PC-9 (cell line): ENCODE measurements around the gene LONP1. TPM values are rescaled to one million over a fixed set of nuclear protein-coding genes. Genes with fewer than 3 reads are reported as not detected.
"Not testable (repeated sequence)": the region's sequence is repeated elsewhere in the genome, so short reads cannot be mapped to it uniquely, and the experiment has no call there.

Source experiments
- BruUV-seq: library from RNA; stranded (reverse); fragments of 400-500 nt; replicated peaks from 2 replicates; lab custom pipeline; 2021; lab: Mats Ljungman, UMichigan
- CTCF ChIA-PET: fragments of 300-600 bp; sonication (Branson Sonifier 250); formaldehyde crosslinking; loops from one replicate; lab custom pipeline; 2022; ENCODE audit warnings: antibody characterized with exemption; lab: Charles Lee
- POLR2A ChIA-PET: fragments of 300-600 bp; sonication (Branson Sonifier 250); formaldehyde crosslinking; loops from one replicate; lab custom pipeline; 2022; ENCODE audit warnings: antibody characterized with exemption; ENCODE audit not compliant: unreplicated experiment; lab: Charles Lee
- DNase-seq, 2 experiments: peaks; one replicate each; pipeline versions ENCODE4 v3.0.0 to v3.0.0-alpha.2; 2015 to 2022; ENCODE audit warnings: mixed read lengths in 1 of 2
- H2AFZ ChIP-seq: fragments of 200-600 bp; sonication (generic); 2 replicates; pipeline ENCODE4 v1.8.1; 2017; ENCODE audit warnings: antibody characterized with exemption
- H3F3A ChIP-seq: fragments of 200-600 bp; sonication (generic); 2 replicates; pipeline ENCODE4 v1.8.1; 2017; ENCODE audit warnings: antibody characterized with exemption, mild to moderate bottlenecking, low read depth; ENCODE audit not compliant: insufficient read depth
- H3K27ac ChIP-seq: fragments of 200-600 bp; sonication (generic); 2 replicates; pipeline ENCODE4 v1.6.1; 2016; ENCODE audit warnings: mixed run types
- H3K27me3 ChIP-seq: fragments of 200-600 bp; sonication (generic); 2 replicates; pipeline ENCODE4 v1.6.1; 2016; ENCODE audit warnings: low read depth, mixed run types; ENCODE audit not compliant: insufficient read depth
- H3K36me3 ChIP-seq: fragments of 200-600 bp; sonication (generic); 2 replicates; pipeline ENCODE4 v1.6.1; 2016; ENCODE audit warnings: low read depth, mixed run types
- H3K4me1 ChIP-seq: fragments of 200-600 bp; sonication (generic); replicated peaks from 2 replicates; pipeline ENCODE4 v1.6.1; 2016; ENCODE audit warnings: mixed run types; ENCODE audit not compliant: insufficient read depth
- H3K4me2 ChIP-seq: fragments of 200-600 bp; sonication (generic); 2 replicates; pipeline ENCODE4 v1.6.1; 2017; ENCODE audit warnings: mixed run types
- H3K4me3 ChIP-seq: fragments of 200-600 bp; sonication (generic); 2 replicates; pipeline ENCODE4 v1.6.1; 2016; ENCODE audit warnings: mixed run types
- H3K79me2 ChIP-seq: fragments of 200-600 bp; sonication (generic); 2 replicates; pipeline ENCODE4 v1.6.1; 2017; ENCODE audit warnings: low read depth, mixed run types
- H3K9me2 ChIP-seq: fragments of 200-600 bp; sonication (generic); 2 replicates; pipeline ENCODE4 v1.8.1; 2017; ENCODE audit warnings: mild to moderate bottlenecking; ENCODE audit not compliant: insufficient read depth
- H3K9me3 ChIP-seq: fragments of 200-600 bp; sonication (generic); 2 replicates; pipeline ENCODE4 v1.8.1; 2016; ENCODE audit warnings: low read depth; ENCODE audit not compliant: insufficient read depth
- H4K20me1 ChIP-seq: fragments of 200-600 bp; sonication (generic); 2 replicates; pipeline ENCODE4 v1.8.1; 2017; ENCODE audit not compliant: insufficient read depth
- CTCF ChIP-seq: fragments of 200-600 bp; sonication (generic); conservative IDR thresholded peaks from 2 replicates; pipeline ENCODE4 v1.6.1; 2017; ENCODE audit warnings: mixed run types, antibody characterized with exemption, mild to moderate bottlenecking, moderate library complexity
- EZH2 ChIP-seq: fragments of 200-600 bp; sonication (generic); IDR thresholded peaks from 2 replicates; pipeline ENCODE4 v1.8.0; 2017; ENCODE audit warnings: antibody characterized with exemption, low read depth
- intact Hi-C: fragments of 100-400 bp; cut with micrococcal nuclease; formaldehyde crosslinking; loops from one replicate; pipeline ENCODE4 v1.10.0; 2022; ENCODE audit not compliant: unreplicated experiment
- total RNA-seq: library from RNA; stranded (reverse); gene quantifications from 2 replicates; pipeline ENCODE4 v1.2.3, GENCODE V29; 2021

Gene LONP1
- total RNA-seq, 1 experiment from 2014 or later = 78.2 TPM

DNA sequence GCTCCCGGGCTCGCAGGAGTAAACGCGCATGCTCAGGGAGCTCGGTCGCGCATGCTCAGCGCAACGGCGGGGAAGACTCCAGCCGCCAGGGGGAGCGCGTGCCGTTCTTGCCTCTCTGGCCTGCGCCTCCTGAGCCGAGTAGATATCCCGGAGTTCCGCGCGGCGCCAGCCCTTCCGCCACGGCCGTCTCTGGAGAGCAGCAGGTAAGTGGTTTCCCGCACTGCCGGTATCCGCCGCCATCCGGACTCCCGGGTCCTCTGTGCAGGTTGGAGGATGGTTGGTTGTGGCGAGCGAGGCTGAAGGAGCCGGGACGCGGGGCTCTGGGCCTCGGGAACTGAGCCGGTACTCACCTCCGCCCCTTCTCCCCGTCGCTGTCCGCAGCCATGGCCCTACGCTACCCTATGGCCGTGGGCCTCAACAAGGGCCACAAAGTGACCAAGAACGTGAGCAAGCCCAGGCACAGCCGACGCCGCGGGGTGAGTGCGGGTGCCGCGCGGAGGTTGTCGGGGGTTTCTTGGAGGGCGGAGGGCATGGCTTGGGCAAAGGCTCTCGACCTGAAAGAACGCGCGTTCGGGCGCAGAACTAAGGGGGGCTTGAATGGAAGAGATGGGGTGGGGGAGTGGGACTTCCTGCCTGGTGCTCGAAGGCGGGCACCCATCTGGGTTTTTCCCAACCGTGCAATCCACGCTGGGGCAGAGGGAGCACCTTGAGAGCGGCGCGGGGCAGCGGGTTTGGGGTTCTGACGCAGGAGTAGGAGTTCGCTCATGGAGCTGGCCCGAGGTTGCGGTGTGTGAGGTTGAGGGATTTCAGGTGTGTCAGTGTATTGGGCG lies 29.6 kb downstream of the LONP1 start, which contains the start of gene RPL36:
RPL36 (plus strand) TSS at position 171 of the 830 bp plus-strand sequence; CDS start at position 384, 213 bp downstream.
- no peaks in the 10 kb centered on the region for H3K27me3 ChIP-seq
- H3K4me1 ChIP-seq = no peaks in the 10 kb centered on the region
- no peaks in the 10 kb centered on the region for H3K9me3 ChIP-seq
- peaks cover 36% of the 10 kb centered on the region for H4K20me1 ChIP-seq
- peak within 1 kb of the TSS; percentile 84 for H2AFZ ChIP-seq
- H3F3A ChIP-seq = peaks cover 34% of the 10 kb centered on the region
- H3K36me3 ChIP-seq = 0 out of 2 replicates have a peak, but pooled peaks cover 9% of the 10 kb centered on the region
- intact Hi-C loops = no loop called here
- H3K4me2 ChIP-seq = peak within 1 kb of the TSS; percentile 76
- H3K4me3 ChIP-seq = peak within 1 kb of the TSS; percentile 90
- TF ChIP-seq CTCF = peak; percentile 79
- no peak for TF ChIP-seq EZH2
- DNase-seq = peak; percentile 80 to 96
- ChIA-PET POLR2A (interaction anchor here (0.6 to 0.7 kb wide), 3 partner anchors 11 to 30 kb away, joined by 3 to 4 read pairs (median 3); partner anchors contain the start of genes CATSPERD and LONP1), CTCF (interaction anchor here (0.5 to 1.0 kb wide), 4 partner anchors 69 to 949 kb away, joined by 3 to 5 read pairs (median 3); no protein-coding TSS in a partner anchor)
- peak within 1 kb of the TSS; percentile 94 for H3K27ac ChIP-seq
- H3K79me2 ChIP-seq = peaks cover 37% of the 10 kb centered on the region
- H3K9me2 ChIP-seq = no peaks in the 10 kb centered on the region
- BruUV-seq = TSS peak; percentile 73

- not testable (repeated sequence) for H2AFZ ChIP-seq, BruUV-seq
Measured at GRCh38 chr19:5688262-5688881, 31.6 kb downstream of the LONP1 start.

GRCh38 chr19:5687360-5688198 lies 32.4 kb downstream of the LONP1 start:
- CTCF ChIA-PET = interaction anchor here (0.6 to 1.4 kb wide), 7 partner anchors 65 to 635 kb away, joined by 3 to 14 read pairs (median 5); partner anchors contain the start of genes SAFB and SAFB2
- Histone ChIP-seq H3K4me2 (peak overlapping the region; percentile 5; the same call in 1 of the 2 replicates), H3K36me3 (0 out of 2 replicates have a peak, but pooled peaks cover 9% of the 10 kb centered on the region), H3K4me1 (no peaks in the 10 kb centered on the region), H3K27me3 (no peaks in the 10 kb centered on the region), H3K79me2 (peaks cover 25% of the 10 kb centered on the region), H3K27ac (no peak overlapping the region), H3F3A (peaks cover 16% of the 10 kb centered on the region), H3K4me3 (no peak overlapping the region; the same call in 1 of the 2 replicates), H3K9me2 (no peaks in the 10 kb centered on the region), H3K9me3 (no peaks in the 10 kb centered on the region), H2AFZ (no peak overlapping the region), H4K20me1 (peaks cover 12% of the 10 kb centered on the region)
- TF ChIP-seq CTCF (no peak; the same call in 1 of the 2 replicates), EZH2 (no peak)
- intact Hi-C loops = no loop called here
- no peak for DNase-seq
- POLR2A ChIA-PET = interaction anchor here (0.6 to 0.7 kb wide), 3 partner anchors 23 to 686 kb away, joined by 3 to 19 read pairs (median 10); no protein-coding TSS in a partner anchor
- BruUV-seq = no TSS peak

More at GRCh38 chr19:5688262-5688881, 31.6 kb downstream of the LONP1 start:
- POLR2A ChIA-PET, H3K9me2 ChIP-seq, H3K4me2 ChIP-seq, DNase-seq, H3K4me1 ChIP-seq, H3K27me3 ChIP-seq, H3K4me3 ChIP-seq, H3K36me3 ChIP-seq, H3K27ac ChIP-seq, H3K9me3 ChIP-seq, intact Hi-C loops: not testable (repeated sequence)
- Histone ChIP-seq H3F3A (peaks cover 22% of the 10 kb centered on the region), H4K20me1 (peaks cover 20% of the 10 kb centered on the region), H3K79me2 (peaks cover 33% of the 10 kb centered on the region)
- CTCF ChIA-PET = interaction anchor here (0.6 kb wide), 1 partner anchor 152 kb away, joined by 14 read pairs; no protein-coding TSS in a partner anchor
